Activated naive CD8-positive, alpha-beta T cell (primary cell): Measurements from ENCODE around the gene NRXN2.

Experiments
- H3K27ac Mint-ChIP-seq: one replicate; pipeline ENCODE4 v1.8.0; 2021; ENCODE audit warnings: mixed read lengths
- H3K27me3 Mint-ChIP-seq: one replicate; pipeline ENCODE4 v1.8.0; 2021; ENCODE audit warnings: mixed read lengths
- H3K36me3 Mint-ChIP-seq: one replicate; pipeline ENCODE4 v1.8.0; 2021; ENCODE audit warnings: mixed read lengths
- H3K4me1 Mint-ChIP-seq: one replicate; pipeline ENCODE4 v1.8.0; 2021; ENCODE audit warnings: low read depth, mixed read lengths
- H3K4me3 Mint-ChIP-seq: one replicate; pipeline ENCODE4 v1.8.0; 2021; ENCODE audit warnings: mild to moderate bottlenecking, mixed read lengths
- H3K9me3 Mint-ChIP-seq: one replicate; pipeline ENCODE4 v1.8.0; 2021; ENCODE audit warnings: low read depth, mixed read lengths

The NRXN2 gene

DNA sequence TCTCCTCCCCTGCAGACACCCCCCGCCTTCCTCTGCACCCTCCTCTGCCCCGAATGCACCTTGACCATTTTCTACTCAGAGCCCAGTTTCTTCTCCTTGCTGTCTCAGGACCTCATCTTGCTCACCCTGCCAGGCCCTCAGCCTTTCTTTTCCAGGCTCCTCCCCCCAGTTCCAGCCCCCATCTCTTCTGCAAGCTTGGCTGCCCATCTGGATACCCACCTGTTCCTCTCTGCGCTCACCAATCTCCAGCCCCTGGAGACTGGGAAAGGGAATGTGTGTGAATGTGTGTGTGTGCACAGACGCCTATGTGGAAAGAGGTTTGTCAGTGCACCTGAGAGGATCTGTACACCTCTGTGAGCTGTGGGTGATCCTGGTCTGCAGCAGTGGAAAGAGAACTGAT is 95.6 kb downstream of the NRXN2 start:
- Mint-ChIP-seq H3K4me1 (no peaks in the 10 kb centered on the region), H3K4me3 (no peak overlapping the region), H3K27ac (no peak overlapping the region), H3K27me3 (no peaks in the 10 kb centered on the region), H3K9me3 (no peaks in the 10 kb centered on the region), H3K36me3 (no peaks in the 10 kb centered on the region)

DNA sequence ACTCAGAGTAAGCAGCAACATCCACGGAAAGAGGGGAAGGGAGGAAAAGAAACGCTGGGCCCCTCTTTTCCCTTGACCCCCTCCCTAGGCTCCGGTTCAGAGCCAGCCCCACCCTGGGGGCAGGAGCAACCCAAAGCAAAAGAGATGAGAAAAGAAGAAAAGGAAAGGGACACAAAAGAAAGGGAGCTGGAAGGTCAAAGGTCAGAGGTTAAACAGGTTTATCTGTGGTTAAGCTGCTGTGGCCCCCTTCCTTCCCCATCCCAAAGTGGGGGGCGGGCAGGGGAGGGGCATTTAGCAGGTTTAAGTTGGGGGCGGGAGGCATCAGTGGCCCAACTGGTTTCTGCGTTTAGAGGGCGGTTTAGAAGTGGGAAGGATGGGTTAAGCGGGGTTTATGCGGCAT is 96.4 kb downstream of the NRXN2 start:
- H3K4me3 Mint-ChIP-seq = no peak overlapping the region
- H3K9me3 Mint-ChIP-seq = no peaks in the 10 kb centered on the region
- no peaks in the 10 kb centered on the region for H3K27me3 Mint-ChIP-seq
- H3K36me3 Mint-ChIP-seq = no peaks in the 10 kb centered on the region
- no peaks in the 10 kb centered on the region for H3K4me1 Mint-ChIP-seq
- H3K27ac Mint-ChIP-seq = no peak overlapping the region

DNA sequence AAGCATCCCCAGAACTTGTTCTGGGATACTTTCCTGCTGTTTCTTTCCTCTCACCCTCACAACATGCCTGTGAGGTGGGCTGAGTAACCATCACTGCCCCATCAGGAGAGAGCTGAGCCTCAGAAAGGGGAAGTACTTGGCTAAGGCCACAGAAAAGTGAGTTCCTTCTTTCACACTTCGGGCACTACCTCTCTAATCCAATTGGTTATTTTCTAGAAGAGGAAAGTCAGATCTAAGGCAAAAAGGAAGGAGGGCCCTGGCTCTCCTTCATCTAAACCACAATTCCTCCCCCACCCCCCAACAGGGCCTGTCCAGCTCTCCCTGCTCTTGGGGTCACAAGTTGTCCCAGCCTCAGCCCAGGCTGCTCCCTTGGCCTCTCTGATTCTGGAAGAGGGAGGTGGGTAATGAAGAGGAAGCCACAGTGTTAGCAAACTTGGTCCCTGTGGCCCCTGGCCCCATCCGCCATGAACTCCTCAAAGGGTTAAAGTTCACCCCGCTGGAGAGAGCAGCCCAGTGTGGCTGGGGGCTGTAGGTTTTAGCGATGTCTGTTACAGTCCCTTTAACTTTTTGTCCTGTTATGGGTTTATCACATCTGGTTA is 98.0 kb downstream of the NRXN2 start:
- no peaks in the 10 kb centered on the region for H3K36me3 Mint-ChIP-seq
- no peaks in the 10 kb centered on the region for H3K27me3 Mint-ChIP-seq
- H3K27ac Mint-ChIP-seq = no peak overlapping the region
- no peak overlapping the region for H3K4me3 Mint-ChIP-seq
- H3K9me3 Mint-ChIP-seq = no peaks in the 10 kb centered on the region
- H3K4me1 Mint-ChIP-seq = peaks cover 7% of the 10 kb centered on the region

DNA sequence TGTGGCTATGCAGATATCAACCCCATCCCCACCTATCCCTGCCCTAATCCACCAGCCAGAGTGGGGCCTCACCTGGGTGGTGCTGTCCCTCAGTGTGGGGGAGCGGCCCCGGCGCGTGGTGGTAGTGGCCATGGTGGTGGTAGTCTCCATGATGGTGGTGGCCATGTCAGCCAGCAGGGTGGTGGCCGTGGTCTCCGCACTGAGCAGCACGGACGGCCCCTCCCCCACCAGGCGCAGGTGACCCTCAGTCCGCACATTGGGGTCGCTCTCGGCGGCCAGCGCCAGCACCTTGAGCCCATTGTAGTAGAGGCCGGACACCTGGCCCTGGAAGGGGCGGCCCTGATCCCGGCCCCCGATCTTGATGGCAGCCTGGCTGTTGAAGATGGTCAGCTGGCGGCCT is 100.3 kb downstream of the NRXN2 start:
- Mint-ChIP-seq H3K27me3 (no peaks in the 10 kb centered on the region), H3K9me3 (no peaks in the 10 kb centered on the region), H3K4me3 (no peak overlapping the region), H3K4me1 (peaks cover 7% of the 10 kb centered on the region), H3K36me3 (no peaks in the 10 kb centered on the region), H3K27ac (no peak overlapping the region)

DNA sequence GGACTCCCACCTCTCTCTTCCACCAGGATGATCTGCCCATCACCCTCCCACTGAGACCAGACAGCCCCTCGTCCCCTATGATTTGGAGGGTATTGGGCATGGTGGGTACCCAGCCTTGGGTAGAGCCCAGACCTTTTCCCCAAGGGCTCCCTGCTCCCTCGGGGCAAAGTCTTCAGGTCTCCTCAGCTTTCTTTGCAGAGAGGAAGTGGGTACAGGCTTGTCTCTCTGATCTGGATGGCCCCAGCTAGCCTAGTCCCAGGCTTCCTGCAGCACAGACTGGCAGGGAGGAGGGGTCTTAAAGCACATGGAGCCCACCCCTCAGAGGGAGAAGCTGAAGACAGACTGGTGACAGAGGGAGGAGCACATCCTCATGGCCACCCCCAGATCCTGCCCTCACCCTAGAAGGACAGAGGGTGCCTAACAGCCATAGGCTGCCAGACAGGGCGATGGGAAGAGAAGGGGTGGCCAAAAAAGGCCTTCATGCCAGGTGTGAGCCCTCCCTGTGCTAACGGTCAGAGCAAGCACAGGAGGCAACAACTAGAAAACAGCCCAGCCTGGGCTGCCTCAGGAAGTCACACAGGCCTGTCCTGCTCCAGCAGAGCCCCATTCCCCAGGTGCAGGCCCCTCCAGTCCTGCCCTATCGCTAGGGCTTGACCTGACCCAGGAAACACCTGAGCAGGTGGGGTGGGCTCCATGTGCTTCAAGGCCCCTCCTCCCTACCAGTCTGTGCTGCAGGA is 101.5 kb downstream of the NRXN2 start:
- no peaks in the 10 kb centered on the region for H3K36me3 Mint-ChIP-seq
- H3K27me3 Mint-ChIP-seq = no peaks in the 10 kb centered on the region
- no peak overlapping the region for H3K4me3 Mint-ChIP-seq
- H3K27ac Mint-ChIP-seq = no peak overlapping the region
- peaks cover 7% of the 10 kb centered on the region for H3K4me1 Mint-ChIP-seq
- H3K9me3 Mint-ChIP-seq = no peaks in the 10 kb centered on the region

DNA sequence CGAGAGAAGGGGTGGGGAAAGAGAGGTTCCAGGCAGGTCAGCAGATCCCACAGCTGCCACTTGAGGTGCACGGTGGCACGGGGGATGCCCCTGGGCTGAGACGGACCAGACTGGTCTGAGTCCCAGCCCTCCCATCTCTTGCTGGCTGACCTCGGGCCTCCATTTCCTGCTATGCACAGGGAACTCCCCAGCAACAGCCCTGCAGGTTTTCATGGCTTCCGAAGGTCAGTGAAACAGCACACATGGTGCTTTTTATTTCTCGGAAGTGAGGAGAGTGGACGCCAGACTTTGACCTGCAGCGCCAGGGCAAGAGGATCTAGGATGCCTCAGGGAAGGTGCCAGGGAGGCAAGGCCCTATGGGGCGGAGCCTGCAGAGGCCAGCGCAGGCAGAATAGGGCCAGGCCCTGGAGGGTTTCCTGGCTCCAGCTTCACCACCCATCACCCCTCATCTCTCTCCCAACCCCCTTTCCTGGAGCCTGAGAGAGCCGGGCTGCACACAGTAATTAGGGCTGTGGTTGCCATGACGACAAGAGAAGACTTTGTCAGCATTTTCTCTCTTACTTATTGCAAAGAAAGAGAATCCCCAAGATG is 102.5 kb downstream of the NRXN2 start:
- Mint-ChIP-seq H3K9me3 (no peaks in the 10 kb centered on the region), H3K36me3 (no peaks in the 10 kb centered on the region)

GRCh38 chr11:64619811-64620380 is 103.1 kb downstream of the NRXN2 start:
- Mint-ChIP-seq H3K36me3 (no peaks in the 10 kb centered on the region), H3K4me3 (no peak overlapping the region), H3K4me1 (peaks cover 7% of the 10 kb centered on the region), H3K27ac (no peak overlapping the region), H3K9me3 (no peaks in the 10 kb centered on the region), H3K27me3 (no peaks in the 10 kb centered on the region)

More for the DNA sequence above, 102.5 kb downstream of the NRXN2 start:
- H3K27ac Mint-ChIP-seq = no peak overlapping the region
- H3K27me3 Mint-ChIP-seq = no peaks in the 10 kb centered on the region
- no peak overlapping the region for H3K4me3 Mint-ChIP-seq
- H3K4me1 Mint-ChIP-seq = peaks cover 7% of the 10 kb centered on the region

GRCh38 chr11:64619196-64619595 is 103.8 kb downstream of the NRXN2 start:
- Mint-ChIP-seq H3K9me3 (no peaks in the 10 kb centered on the region), H3K27me3 (no peaks in the 10 kb centered on the region), H3K27ac (no peak overlapping the region), H3K4me1 (peaks cover 7% of the 10 kb centered on the region), H3K36me3 (no peaks in the 10 kb centered on the region), H3K4me3 (no peak overlapping the region)

- Mint-ChIP-seq H3K4me3 (no peak overlapping the region), H3K9me3 (no peaks in the 10 kb centered on the region), H3K27me3 (no peaks in the 10 kb centered on the region), H3K36me3 (no peaks in the 10 kb centered on the region), H3K4me1 (peaks cover 15% of the 10 kb centered on the region), H3K27ac (no peak overlapping the region)
Observed at GRCh38 chr11:64616817-64617216, 106.2 kb downstream of the NRXN2 start.

DNA sequence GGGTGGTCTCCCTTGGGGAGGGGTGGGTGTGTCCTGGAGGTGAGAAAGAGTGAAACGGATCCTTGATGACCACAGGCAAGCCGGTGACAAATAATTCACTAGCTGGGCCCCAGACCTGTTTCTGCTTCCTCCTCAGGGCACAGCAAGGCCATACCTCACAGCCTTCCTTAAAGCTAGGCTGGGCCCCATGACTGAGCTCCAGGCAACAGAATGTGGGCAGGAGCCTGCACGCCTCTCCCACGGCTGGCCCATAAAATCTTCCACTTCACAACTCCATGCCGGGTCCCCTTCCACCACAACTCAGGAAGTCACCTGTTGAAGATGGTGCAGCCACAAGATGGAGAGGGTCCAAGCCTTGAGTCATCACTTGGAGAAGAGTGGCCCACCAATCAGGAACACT is 108.1 kb downstream of the NRXN2 start:
- Mint-ChIP-seq H3K36me3 (no peaks in the 10 kb centered on the region), H3K27me3 (no peaks in the 10 kb centered on the region), H3K4me3 (no peak overlapping the region), H3K9me3 (no peaks in the 10 kb centered on the region), H3K27ac (no peak overlapping the region), H3K4me1 (peaks cover 13% of the 10 kb centered on the region)

- no peak overlapping the region for H3K27ac Mint-ChIP-seq
- H3K4me1 Mint-ChIP-seq = peaks cover 13% of the 10 kb centered on the region
- H3K9me3 Mint-ChIP-seq = no peaks in the 10 kb centered on the region
- no peaks in the 10 kb centered on the region for H3K27me3 Mint-ChIP-seq
- H3K4me3 Mint-ChIP-seq = no peak overlapping the region
- H3K36me3 Mint-ChIP-seq = no peaks in the 10 kb centered on the region
Observed at GRCh38 chr11:64613648-64614047, 109.3 kb downstream of the NRXN2 start.

DNA sequence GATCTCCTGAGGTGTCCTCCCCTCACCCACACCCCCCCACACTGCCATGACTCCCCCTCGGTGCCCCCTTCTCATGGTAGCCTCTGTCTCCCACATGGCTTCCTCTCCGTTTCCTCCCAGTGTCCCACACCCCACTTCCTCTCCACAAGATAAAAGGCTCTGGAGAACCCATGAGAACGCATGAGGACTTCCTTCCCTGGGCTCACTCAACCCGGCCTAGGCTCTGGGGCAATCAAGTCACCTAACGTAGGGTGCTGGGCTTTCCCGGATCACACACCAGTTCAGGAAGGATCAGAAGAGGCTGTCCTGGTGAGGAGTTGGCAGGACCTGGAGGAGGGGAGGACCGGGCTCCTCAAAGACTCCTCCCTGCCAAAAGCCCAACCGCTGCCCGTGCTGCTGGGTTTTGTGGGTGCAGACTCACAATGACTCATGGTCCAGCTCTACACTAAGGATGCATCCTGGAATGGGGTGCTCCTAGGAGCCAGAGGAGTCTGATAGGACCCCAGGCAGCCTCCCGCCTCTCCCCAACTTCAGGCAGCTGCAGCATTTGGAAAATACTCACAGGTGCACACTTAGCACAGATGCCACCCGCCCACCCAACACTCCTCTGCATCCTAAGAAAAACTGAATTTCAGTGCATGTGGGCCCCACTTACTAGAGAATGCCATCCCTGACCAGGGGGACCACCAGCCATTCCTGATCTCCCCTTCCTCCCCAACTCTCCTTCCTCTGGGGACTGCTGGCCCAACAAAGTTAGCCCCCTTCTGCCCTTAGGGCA is 110.9 kb downstream of the NRXN2 start:
- Mint-ChIP-seq H3K4me1 (peaks cover 13% of the 10 kb centered on the region), H3K27ac (no peak overlapping the region), H3K9me3 (no peaks in the 10 kb centered on the region), H3K36me3 (no peaks in the 10 kb centered on the region), H3K4me3 (no peak overlapping the region), H3K27me3 (no peaks in the 10 kb centered on the region)

- no peaks in the 10 kb centered on the region for H3K27me3 Mint-ChIP-seq
- H3K27ac Mint-ChIP-seq = no peak overlapping the region
- no peak overlapping the region for H3K4me3 Mint-ChIP-seq
- H3K9me3 Mint-ChIP-seq = no peaks in the 10 kb centered on the region
- H3K4me1 Mint-ChIP-seq = peaks cover 13% of the 10 kb centered on the region
- H3K36me3 Mint-ChIP-seq = no peaks in the 10 kb centered on the region
Observed at GRCh38 chr11:64611176-64611575, 111.8 kb downstream of the NRXN2 start.

DNA sequence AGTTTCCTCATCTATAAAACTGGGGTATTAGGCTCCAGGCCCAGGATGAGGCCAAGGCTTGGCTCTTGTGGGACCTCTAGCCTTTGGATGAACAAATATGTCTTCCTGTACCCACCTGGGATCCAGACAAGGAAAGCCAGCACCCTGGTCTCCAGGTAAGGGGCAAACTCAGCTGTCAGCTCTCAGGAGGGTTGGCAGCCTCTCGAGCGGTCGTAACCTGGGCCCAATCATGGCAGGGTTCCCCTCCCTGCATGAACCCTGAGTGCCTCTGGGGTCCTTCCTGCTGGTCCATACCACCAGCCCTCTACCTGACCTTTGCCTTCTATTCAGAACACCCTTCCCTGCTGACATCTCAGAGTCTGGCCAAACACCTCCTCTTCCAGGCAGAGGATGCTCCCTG is 112.4 kb downstream of the NRXN2 start:
- H3K27ac Mint-ChIP-seq = no peak overlapping the region
- peaks cover 13% of the 10 kb centered on the region for H3K4me1 Mint-ChIP-seq
- no peaks in the 10 kb centered on the region for H3K27me3 Mint-ChIP-seq
- H3K4me3 Mint-ChIP-seq = no peak overlapping the region
- no peaks in the 10 kb centered on the region for H3K9me3 Mint-ChIP-seq
- H3K36me3 Mint-ChIP-seq = no peaks in the 10 kb centered on the region
